GM12801 (cell line): ENCODE measurements around the gene PIP4K2B.

Experiments used
- TF ChIP-seq, protein P1 (sequence below): IDR thresholded peaks from one replicate; pipeline ENCODE4 v1.5.1; 2011; ENCODE audit warnings: control low read depth; ENCODE audit not compliant: insufficient read length; ENCODE audit errors: extremely low read depth

The PIP4K2B gene

DNA sequence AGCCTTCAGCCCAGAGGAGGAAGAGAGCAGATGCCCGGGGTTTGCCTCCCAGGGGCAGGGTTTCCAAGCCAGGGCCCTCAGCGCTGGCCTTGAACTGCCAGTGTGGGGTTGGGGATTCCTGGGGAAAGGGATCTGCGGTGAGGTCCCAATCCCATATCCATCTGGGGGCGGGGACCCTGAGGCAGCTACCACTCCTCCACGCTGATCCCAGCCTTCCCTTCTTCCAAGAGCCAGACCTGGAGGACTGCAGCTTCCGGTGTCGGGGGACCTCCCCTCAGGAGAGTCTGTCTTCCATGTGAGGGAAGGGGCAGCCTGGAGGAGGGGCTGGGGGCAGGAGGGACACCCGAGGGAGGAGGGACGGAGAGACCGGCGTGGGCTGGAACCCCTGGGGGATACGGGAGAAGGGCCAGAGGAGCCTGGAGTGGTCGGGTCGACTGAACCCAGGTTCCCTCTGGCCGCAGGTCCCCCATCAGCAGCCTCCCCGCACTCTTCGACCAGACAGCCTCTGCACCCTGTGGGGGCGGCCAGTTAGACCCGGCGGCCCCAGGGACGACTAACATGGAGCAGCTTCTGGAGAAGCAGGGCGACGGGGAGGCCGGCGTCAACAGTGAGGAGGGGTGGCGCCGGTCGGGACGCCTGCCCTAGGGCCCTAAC lies 79.9 kb downstream of the PIP4K2B start:
- TF ChIP-seq, protein P1, sequence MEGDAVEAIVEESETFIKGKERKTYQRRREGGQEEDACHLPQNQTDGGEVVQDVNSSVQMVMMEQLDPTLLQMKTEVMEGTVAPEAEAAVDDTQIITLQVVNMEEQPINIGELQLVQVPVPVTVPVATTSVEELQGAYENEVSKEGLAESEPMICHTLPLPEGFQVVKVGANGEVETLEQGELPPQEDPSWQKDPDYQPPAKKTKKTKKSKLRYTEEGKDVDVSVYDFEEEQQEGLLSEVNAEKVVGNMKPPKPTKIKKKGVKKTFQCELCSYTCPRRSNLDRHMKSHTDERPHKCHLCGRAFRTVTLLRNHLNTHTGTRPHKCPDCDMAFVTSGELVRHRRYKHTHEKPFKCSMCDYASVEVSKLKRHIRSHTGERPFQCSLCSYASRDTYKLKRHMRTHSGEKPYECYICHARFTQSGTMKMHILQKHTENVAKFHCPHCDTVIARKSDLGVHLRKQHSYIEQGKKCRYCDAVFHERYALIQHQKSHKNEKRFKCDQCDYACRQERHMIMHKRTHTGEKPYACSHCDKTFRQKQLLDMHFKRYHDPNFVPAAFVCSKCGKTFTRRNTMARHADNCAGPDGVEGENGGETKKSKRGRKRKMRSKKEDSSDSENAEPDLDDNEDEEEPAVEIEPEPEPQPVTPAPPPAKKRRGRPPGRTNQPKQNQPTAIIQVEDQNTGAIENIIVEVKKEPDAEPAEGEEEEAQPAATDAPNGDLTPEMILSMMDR: no peak

DNA sequence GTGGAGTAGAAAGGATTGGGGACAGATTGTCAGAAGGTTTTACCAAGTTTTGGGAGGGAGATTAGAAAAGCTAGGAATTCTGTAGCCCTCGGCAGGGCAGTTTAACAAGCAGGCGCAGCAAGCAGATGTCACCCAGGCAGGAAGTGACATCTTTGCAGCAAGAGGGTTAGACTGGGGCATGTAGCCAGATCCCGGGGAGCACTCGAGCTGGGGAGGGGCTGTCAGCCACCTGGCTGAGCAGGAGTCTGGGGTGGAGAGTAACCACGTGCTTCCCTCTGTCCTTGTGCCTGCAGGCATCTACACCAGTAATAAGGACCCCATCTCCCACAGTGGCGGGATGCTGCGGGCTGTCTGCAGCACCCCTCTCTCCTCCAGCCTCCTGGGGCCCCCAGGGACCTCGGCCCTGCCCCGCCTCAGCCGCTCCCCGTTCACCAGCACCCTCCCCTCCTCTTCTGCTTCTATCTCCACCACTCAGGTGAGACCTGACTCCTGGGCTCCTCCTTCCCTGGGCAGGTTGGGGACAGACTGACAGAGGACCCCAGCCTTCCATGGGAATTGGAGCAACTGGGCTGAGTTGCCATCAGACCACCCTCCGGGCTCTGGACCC lies 82.1 kb downstream of the PIP4K2B start:
- TF ChIP-seq, protein P1: no peak

- TF ChIP-seq, protein P1: no peak
These were observed 82.9 kb downstream of the PIP4K2B start for GRCh38 chr17:38716368-38717005.
